H9 (cell line): Measurements from ENCODE around the gene PARD3. TPM values are rescaled to one million over a fixed set of nuclear protein-coding genes. Genes with fewer than 3 reads are reported as not detected.

Experiments
- DNase-seq: peaks from one replicate; pipeline ENCODE4 v3.0.0-alpha.2; 2017
- H2AFZ ChIP-seq: one replicate; pipeline ENCODE4 v1.6.1; 2013; ENCODE audit warnings: mild to moderate bottlenecking, low read length, control low read depth, moderate library complexity
- H2AK5ac ChIP-seq: 2 replicates; pipeline ENCODE4 v1.6.1; 2013; ENCODE audit warnings: low read length, control low read depth, mixed read lengths; ENCODE audit not compliant: insufficient read length
- H2BK120ac ChIP-seq: one replicate; pipeline ENCODE4 v1.6.1; 2013; ENCODE audit warnings: low read depth, mild to moderate bottlenecking, low read length, control low read depth, inconsistent platforms; ENCODE audit not compliant: poor library complexity, severe bottlenecking
- H2BK12ac ChIP-seq: 2 replicates; pipeline ENCODE4 v1.6.1; 2013; ENCODE audit warnings: low read length, control low read depth, mixed read lengths, low read depth; ENCODE audit not compliant: insufficient read length
- H2BK15ac ChIP-seq: 2 replicates; pipeline ENCODE4 v1.6.1; 2013; ENCODE audit warnings: low read depth, low read length, control low read depth
- H2BK20ac ChIP-seq: one replicate; pipeline ENCODE4 v1.6.1; 2013; ENCODE audit warnings: low read depth, mild to moderate bottlenecking, low read length, control low read depth, inconsistent platforms; ENCODE audit not compliant: poor library complexity, severe bottlenecking
- H2BK5ac ChIP-seq: 2 replicates; pipeline ENCODE4 v1.6.1; 2013; ENCODE audit warnings: low read length, control low read depth, mixed read lengths; ENCODE audit not compliant: insufficient read length
- H3K14ac ChIP-seq: 2 replicates; pipeline ENCODE4 v1.6.1; 2013; ENCODE audit warnings: low read length, control low read depth; ENCODE audit not compliant: insufficient read depth
- H3K18ac ChIP-seq: 2 replicates; pipeline ENCODE4 v1.6.1; 2013; ENCODE audit warnings: low read depth, mild to moderate bottlenecking, mixed read lengths, low read length, control low read depth; ENCODE audit not compliant: insufficient read length
- H3K23ac ChIP-seq: 2 replicates; pipeline ENCODE4 v1.6.1; 2013; ENCODE audit warnings: low read length, control low read depth, mixed read lengths, low read depth; ENCODE audit not compliant: insufficient read length
- H3K23me2 ChIP-seq: 2 replicates; pipeline ENCODE4 v1.6.1; 2013; ENCODE audit warnings: low read depth, mild to moderate bottlenecking, mixed read lengths, low read length, control low read depth; ENCODE audit not compliant: insufficient read length, poor library complexity, severe bottlenecking
- H3K27ac ChIP-seq: 2 replicates; pipeline ENCODE4 v1.5.1; 2013; ENCODE audit warnings: low read length, control low read depth, mixed read lengths, low read depth; ENCODE audit not compliant: insufficient read length
- H3K27me3 ChIP-seq: 2 replicates; pipeline ENCODE4 v1.6.1; 2013; ENCODE audit warnings: low read length, control low read depth, inconsistent platforms; ENCODE audit not compliant: insufficient read depth
- H3K4ac ChIP-seq: 2 replicates; pipeline ENCODE4 v1.6.1; 2013; ENCODE audit warnings: low read depth, mild to moderate bottlenecking, control low read depth, inconsistent platforms, low read length, moderate library complexity
- H3K4me1 ChIP-seq: 2 replicates; pipeline ENCODE4 v1.6.1; 2013; ENCODE audit warnings: low read length, control low read depth, inconsistent platforms; ENCODE audit not compliant: insufficient read depth
- H3K4me2 ChIP-seq: 2 replicates; pipeline ENCODE4 v1.6.1; 2013; ENCODE audit warnings: low read length, control low read depth, mixed read lengths; ENCODE audit not compliant: insufficient read length, insufficient read depth
- H3K56ac ChIP-seq: 2 replicates; pipeline ENCODE4 v1.6.1; 2013; ENCODE audit warnings: low read depth, mild to moderate bottlenecking, mixed read lengths, low read length, control low read depth; ENCODE audit not compliant: insufficient read length
- H3K79me1 ChIP-seq: 2 replicates; pipeline ENCODE4 v1.6.1; 2013; ENCODE audit warnings: low read depth, mild to moderate bottlenecking, moderate library complexity, low read length, control low read depth, inconsistent platforms; ENCODE audit not compliant: insufficient read depth, poor library complexity, severe bottlenecking
- H3K79me2 ChIP-seq: 2 replicates; pipeline ENCODE4 v1.6.1; 2013; ENCODE audit warnings: low read length, control low read depth, inconsistent platforms; ENCODE audit not compliant: insufficient read depth
- H3K9ac ChIP-seq: 2 replicates; pipeline ENCODE4 v1.6.1; 2013; ENCODE audit warnings: low read length, control low read depth, mixed read lengths; ENCODE audit not compliant: insufficient read length; ENCODE audit errors: extremely low read depth
- H3K9me3 ChIP-seq: one replicate; pipeline ENCODE4 v1.6.1; 2013; ENCODE audit warnings: low read depth, low read length, inconsistent platforms; ENCODE audit not compliant: control insufficient read depth
- H3T11ph ChIP-seq: one replicate; pipeline ENCODE4 v1.6.1; 2013; ENCODE audit warnings: mild to moderate bottlenecking, low read length, control low read depth, inconsistent platforms
- H4K20me1 ChIP-seq: one replicate; pipeline ENCODE4 v1.6.1; 2013; ENCODE audit not compliant: control insufficient read depth, insufficient read length, insufficient read depth
- H4K5ac ChIP-seq: 2 replicates; pipeline ENCODE4 v1.6.1; 2013; ENCODE audit warnings: low read depth, mild to moderate bottlenecking, mixed read lengths, low read length, control low read depth; ENCODE audit not compliant: insufficient read length
- H4K8ac ChIP-seq: replicated peaks from 2 replicates; pipeline ENCODE4 v1.6.1; 2013; ENCODE audit warnings: low read length, control low read depth, mixed read lengths, low read depth; ENCODE audit not compliant: insufficient read length
- H4K91ac ChIP-seq: 2 replicates; pipeline ENCODE4 v1.6.1; 2013; ENCODE audit warnings: low read depth, mild to moderate bottlenecking, moderate library complexity, mixed read lengths, low read length, control low read depth; ENCODE audit not compliant: insufficient read length
- H3K27ac Mint-ChIP-seq, 3 experiments: 2 replicates in 2 of 3; 3 replicates in 1 of 3; pipeline ENCODE4 v1.8.0; 2020 to 2021; ENCODE audit warnings: mixed read lengths in 3 of 3, mild to moderate bottlenecking in 1 of 3, moderate library complexity in 1 of 3
- H3K27me3 Mint-ChIP-seq: 2 replicates; pipeline ENCODE4 v1.8.0; 2021; ENCODE audit warnings: low read depth, mild to moderate bottlenecking, moderate library complexity, mixed read lengths
- H3K36me3 Mint-ChIP-seq, 3 experiments: 2 replicates in 2 of 3; 3 replicates in 1 of 3; pipeline ENCODE4 v1.8.0; 2020 to 2021; ENCODE audit warnings: low read depth in 3 of 3, mixed read lengths in 3 of 3; ENCODE audit not compliant: insufficient read depth in 1 of 3
- H3K4me1 Mint-ChIP-seq, 2 experiments: 2 replicates each; pipeline ENCODE4 v1.8.0; 2020; ENCODE audit warnings: mixed read lengths in 2 of 2
- H3K4me3 Mint-ChIP-seq, 2 experiments: 2 replicates in 1 of 2; 3 replicates in 1 of 2; pipeline ENCODE4 v1.8.0; 2020 to 2021; ENCODE audit warnings: mild to moderate bottlenecking in 2 of 2, mixed read lengths in 2 of 2, moderate library complexity in 1 of 2
- H3K9me3 Mint-ChIP-seq, 2 experiments: 2 replicates in 1 of 2; 3 replicates in 1 of 2; pipeline ENCODE4 v1.8.0; 2020; ENCODE audit warnings: mild to moderate bottlenecking in 2 of 2, mixed read lengths in 2 of 2, moderate library complexity in 1 of 2
- WGBS: extraction: QIAGEN DNeasy Blood & Tissue Kit; methylation state at CpG from one replicate; pipeline ENCODE4 v1.1.7; 2013; ENCODE audit warnings: missing lambda C conversion rate, low lambda C conversion rate, mixed read lengths; ENCODE audit not compliant: insufficient read length; ENCODE audit errors: extremely low coverage; 5-methylcytosine and 5-hydroxymethylcytosine counted together
- total RNA-seq: library from RNA; stranded (reverse); gene quantifications from 2 replicates; pipeline ENCODE4 v1.2.1, GENCODE V29; 2021
- TF ChIP-seq, protein P1 (sequence below): fragments of 200-600 bp; sonication (generic); conservative IDR thresholded peaks from 3 replicates; pipeline ENCODE4 v1.8.0; 2021; ENCODE audit warnings: antibody characterized with exemption, mild to moderate bottlenecking

PARD3 gene
- total RNA-seq, 1 experiment from 2014 or later = 44.7 TPM

DNA sequence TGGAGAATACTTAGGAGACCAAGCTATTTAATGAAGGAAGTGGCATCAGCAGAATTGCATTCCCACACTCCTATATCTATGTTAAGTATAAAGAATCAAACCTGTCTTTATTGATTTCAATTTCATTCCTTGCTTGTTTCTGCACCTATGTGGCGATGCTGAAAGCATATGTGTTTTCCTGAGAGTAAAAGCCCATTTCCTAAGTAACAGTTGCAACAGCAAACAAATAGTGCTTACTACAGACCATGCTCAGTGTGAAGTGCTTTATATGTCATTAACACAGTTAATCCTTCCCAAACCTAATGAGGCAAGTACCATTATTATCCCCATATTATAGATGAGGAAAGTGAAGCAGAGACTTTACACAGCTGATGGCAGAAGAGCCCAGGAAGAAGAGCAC is 552.1 kb downstream of the PARD3 start:
- no peaks in the 10 kb centered on the region for H3K27me3 ChIP-seq
- H4K20me1 ChIP-seq = no peaks in the 10 kb centered on the region
- no peak overlapping the region for H3K14ac ChIP-seq
- H2AK5ac ChIP-seq = no peak overlapping the region
- H2BK12ac ChIP-seq = no peak overlapping the region
- H3K18ac ChIP-seq = no peak overlapping the region
- no peak overlapping the region for H3T11ph ChIP-seq
- H3K56ac ChIP-seq = no peak overlapping the region
- no peak overlapping the region for H4K5ac ChIP-seq
- no peaks in the 10 kb centered on the region for H3K79me2 ChIP-seq
- no peak overlapping the region for H3K9ac ChIP-seq
- H3K23me2 ChIP-seq = no peaks in the 10 kb centered on the region
- H3K4ac ChIP-seq = no peak overlapping the region
- H2BK15ac ChIP-seq = no peak overlapping the region
- no peak overlapping the region for H3K23ac ChIP-seq
- Mint-ChIP-seq H3K9me3 (peaks cover 2 to 3% of the 10 kb centered on the region in 2 experiments; a peak in 2 of 5 replicates), H3K36me3 (peaks cover 2 to 6% (median 5%) of the 10 kb centered on the region in 3 experiments; a peak in 6 of 7 replicates), H3K27me3 (no peaks in the 10 kb centered on the region), H3K4me1 (no peaks in the 10 kb centered on the region; a peak in 1 of 4 replicates), H3K27ac (no peak overlapping the region; a peak in 1 of 7 replicates), H3K4me3 (no peak overlapping the region)
- H2AFZ ChIP-seq = no peak overlapping the region
- no peak overlapping the region for H2BK5ac ChIP-seq
- no CpG with 5 or more reads among the region's 1 CpG for WGBS
- TF ChIP-seq, protein P1, sequence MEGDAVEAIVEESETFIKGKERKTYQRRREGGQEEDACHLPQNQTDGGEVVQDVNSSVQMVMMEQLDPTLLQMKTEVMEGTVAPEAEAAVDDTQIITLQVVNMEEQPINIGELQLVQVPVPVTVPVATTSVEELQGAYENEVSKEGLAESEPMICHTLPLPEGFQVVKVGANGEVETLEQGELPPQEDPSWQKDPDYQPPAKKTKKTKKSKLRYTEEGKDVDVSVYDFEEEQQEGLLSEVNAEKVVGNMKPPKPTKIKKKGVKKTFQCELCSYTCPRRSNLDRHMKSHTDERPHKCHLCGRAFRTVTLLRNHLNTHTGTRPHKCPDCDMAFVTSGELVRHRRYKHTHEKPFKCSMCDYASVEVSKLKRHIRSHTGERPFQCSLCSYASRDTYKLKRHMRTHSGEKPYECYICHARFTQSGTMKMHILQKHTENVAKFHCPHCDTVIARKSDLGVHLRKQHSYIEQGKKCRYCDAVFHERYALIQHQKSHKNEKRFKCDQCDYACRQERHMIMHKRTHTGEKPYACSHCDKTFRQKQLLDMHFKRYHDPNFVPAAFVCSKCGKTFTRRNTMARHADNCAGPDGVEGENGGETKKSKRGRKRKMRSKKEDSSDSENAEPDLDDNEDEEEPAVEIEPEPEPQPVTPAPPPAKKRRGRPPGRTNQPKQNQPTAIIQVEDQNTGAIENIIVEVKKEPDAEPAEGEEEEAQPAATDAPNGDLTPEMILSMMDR = peak; percentile 42; the same call in 2 of the 3 replicates
- H4K8ac ChIP-seq = no peak overlapping the region
- H2BK120ac ChIP-seq = no peak overlapping the region
- H3K79me1 ChIP-seq = no peaks in the 10 kb centered on the region
- no peak overlapping the region for H4K91ac ChIP-seq
- H3K9me3 ChIP-seq = no peaks in the 10 kb centered on the region
- H2BK20ac ChIP-seq = no peak overlapping the region
- no peak overlapping the region for H3K27ac ChIP-seq
- H3K4me2 ChIP-seq = no peak overlapping the region
- DNase-seq = no peak
- H3K4me1 ChIP-seq = no peaks in the 10 kb centered on the region; the same call in 1 of the 2 replicates
